Liver (tissue), 9 donors: ENCODE data around the gene SIL1. TPM values are rescaled to one million over a fixed set of nuclear protein-coding genes. Genes with fewer than 3 reads are reported as not detected.
"Not testable (repeated sequence)": the region's sequence is repeated elsewhere in the genome, so short reads cannot be mapped to it uniquely, and the experiment has no call there.

Source experiments
- DNase-seq: peaks from one replicate; pipeline ENCODE4 v3.0.0-alpha.2; 2017; ENCODE audit warnings: low spot score
- H3K27ac ChIP-seq, 2 donors: one replicate each; pipeline ENCODE4 v1.7.0; 2013; ENCODE audit warnings: inconsistent platforms in 2 of 2, low read length in 2 of 2, control low read depth in 1 of 2, low read depth in 1 of 2, mild to moderate bottlenecking in 1 of 2
- H3K27me3 ChIP-seq, 4 donors: one replicate each; pipeline versions ENCODE4 v1.6.1 to v1.7.0; 2013; ENCODE audit warnings: low read length in 3 of 4, inconsistent platforms in 1 of 4, mild to moderate bottlenecking in 1 of 4, moderate library complexity in 1 of 4; ENCODE audit not compliant: control insufficient read depth in 4 of 4, insufficient read depth in 4 of 4
- H3K36me3 ChIP-seq, 4 donors: one replicate each; pipeline versions ENCODE4 v1.6.1 to v1.7.0; 2013; ENCODE audit warnings: low read length in 3 of 4, mild to moderate bottlenecking in 3 of 4, low read depth in 1 of 4, moderate library complexity in 1 of 4; ENCODE audit not compliant: control insufficient read depth in 4 of 4, insufficient read depth in 3 of 4
- H3K4me1 ChIP-seq, 4 donors: one replicate each; pipeline versions ENCODE4 v1.6.1 to v1.7.0; 2013; ENCODE audit warnings: low read length in 3 of 4, mild to moderate bottlenecking in 3 of 4, moderate library complexity in 1 of 4; ENCODE audit not compliant: control insufficient read depth in 4 of 4, insufficient read depth in 4 of 4
- H3K4me3 ChIP-seq, 3 donors: one replicate each; pipeline versions ENCODE4 v1.6.1 to v1.7.0; 2013; ENCODE audit warnings: low read length in 3 of 3, control low read depth in 1 of 3, low read depth in 1 of 3, mild to moderate bottlenecking in 1 of 3
- H3K9ac ChIP-seq, 2 donors: one replicate each; pipeline ENCODE4 v1.7.0; 2013; ENCODE audit warnings: low read length in 2 of 2, mild to moderate bottlenecking in 2 of 2, moderate library complexity in 2 of 2, control low read depth in 1 of 2, low read depth in 1 of 2
- H3K9me3 ChIP-seq, 4 donors: one replicate each; pipeline versions ENCODE4 v1.6.1 to v1.7.0; 2013; ENCODE audit warnings: low read length in 3 of 4; ENCODE audit not compliant: control insufficient read depth in 4 of 4
- ATF3 ChIP-seq: IDR thresholded peaks from 2 replicates; pipeline ENCODE4 v1.6.1; 2016; ENCODE audit warnings: antibody characterized with exemption
- EGR1 ChIP-seq, 2 donors: IDR thresholded peaks; 2 replicates each; pipeline ENCODE4 v1.6.1; 2016 to 2018; ENCODE audit warnings: antibody characterized with exemption in 2 of 2, low read depth in 2 of 2
- FOXA1 ChIP-seq: IDR thresholded peaks from 2 replicates; pipeline ENCODE4 v1.6.1; 2016; ENCODE audit warnings: antibody characterized with exemption
- FOXA2 ChIP-seq: IDR thresholded peaks from 2 replicates; pipeline ENCODE4 v1.6.1; 2016; ENCODE audit warnings: antibody characterized with exemption
- GABPA ChIP-seq, 2 donors: IDR thresholded peaks in 1 of 2; conservative IDR thresholded peaks in 1 of 2; 2 replicates each; pipeline ENCODE4 v1.6.1; 2016; ENCODE audit warnings: antibody characterized with exemption in 2 of 2, mild to moderate bottlenecking in 1 of 2, moderate library complexity in 1 of 2
- HNF4A ChIP-seq, 2 donors: conservative IDR thresholded peaks; 2 replicates each; pipeline ENCODE4 v1.6.1; 2016; ENCODE audit warnings: antibody characterized with exemption in 2 of 2, mild to moderate bottlenecking in 2 of 2
- HNF4G ChIP-seq: IDR thresholded peaks from 2 replicates; pipeline ENCODE4 v1.6.1; 2016; ENCODE audit warnings: antibody characterized with exemption
- JUND ChIP-seq, 2 donors: IDR thresholded peaks; 2 replicates each; pipeline ENCODE4 v1.6.1; 2016; ENCODE audit warnings: antibody characterized with exemption in 2 of 2
- NR2F2 ChIP-seq: IDR thresholded peaks from 2 replicates; pipeline ENCODE4 v1.6.1; 2016; ENCODE audit warnings: antibody characterized with exemption
- RAD21 ChIP-seq, 2 donors: IDR thresholded peaks; 2 replicates each; pipeline ENCODE4 v1.6.1; 2016; ENCODE audit warnings: antibody characterized with exemption in 2 of 2, mild to moderate bottlenecking in 2 of 2
- RXRA ChIP-seq, 2 donors: IDR thresholded peaks; 2 replicates each; pipeline ENCODE4 v1.6.1; 2017 to 2018; ENCODE audit warnings: antibody characterized with exemption in 2 of 2, mild to moderate bottlenecking in 1 of 2
- SP1 ChIP-seq: IDR thresholded peaks from 2 replicates; pipeline ENCODE4 v1.6.1; 2018; ENCODE audit warnings: antibody characterized with exemption, mild to moderate bottlenecking
- TAF1 ChIP-seq: conservative IDR thresholded peaks from 2 replicates; pipeline ENCODE4 v1.6.1; 2016; ENCODE audit warnings: antibody characterized with exemption, mild to moderate bottlenecking
- YY1 ChIP-seq: IDR thresholded peaks from 2 replicates; pipeline ENCODE4 v1.6.1; 2016; ENCODE audit warnings: antibody characterized with exemption, mild to moderate bottlenecking
- WGBS: extraction: QIAGEN DNeasy Blood & Tissue Kit; methylation state at CpG from one replicate; pipeline ENCODE4 v1.1.7; 2013; 5-methylcytosine and 5-hydroxymethylcytosine counted together
- polyA plus RNA-seq, 2 donors: library from polyadenylated mRNA; stranded (reverse) in 1 of 2; unstranded in 1 of 2; fragments of 200-250 nt in 1 of 2; fragments of >200 nt in 1 of 2; fragmentation: Nextera tagmentation in 1 of 2; extraction: Ambion mirVana in 1 of 2; gene quantifications; one replicate each; pipeline versions ENCODE4 v1.2.1 to v1.2.3, GENCODE V29; 2013 to 2015
- total RNA-seq, 2 donors: library from RNA; depleted of rRNA; stranded (reverse); fragments of >200 nt; gene quantifications; one replicate each; pipeline ENCODE4 v1.2.3, GENCODE V29; 2014
- TF ChIP-seq, protein P1 (sequence below): fragments of 150-350 bp; IDR thresholded peaks from 2 replicates; pipeline ENCODE4 v1.5.1; 2017; ENCODE audit warnings: improper control_type of control experiment, low read depth, low read length; ENCODE audit not compliant: missing input control
- TF ChIP-seq, protein P2 (sequence below): IDR thresholded peaks from 2 replicates; pipeline ENCODE4 v1.6.1; 2016; ENCODE audit warnings: antibody characterized with exemption
- TF ChIP-seq, protein P3 (sequence below): IDR thresholded peaks from 2 replicates; pipeline ENCODE4 v1.6.1; 2016; ENCODE audit warnings: antibody characterized with exemption
- donor health status: healthy.
- donor health status: healthy.
- donor health status: healthy.
- donor health status: healthy.
- donor health status: healthy.

The SIL1 gene
- total and polyA plus RNA-seq, 4 donors: 38.1 to 95.1 (median 76.2) TPM

DNA sequence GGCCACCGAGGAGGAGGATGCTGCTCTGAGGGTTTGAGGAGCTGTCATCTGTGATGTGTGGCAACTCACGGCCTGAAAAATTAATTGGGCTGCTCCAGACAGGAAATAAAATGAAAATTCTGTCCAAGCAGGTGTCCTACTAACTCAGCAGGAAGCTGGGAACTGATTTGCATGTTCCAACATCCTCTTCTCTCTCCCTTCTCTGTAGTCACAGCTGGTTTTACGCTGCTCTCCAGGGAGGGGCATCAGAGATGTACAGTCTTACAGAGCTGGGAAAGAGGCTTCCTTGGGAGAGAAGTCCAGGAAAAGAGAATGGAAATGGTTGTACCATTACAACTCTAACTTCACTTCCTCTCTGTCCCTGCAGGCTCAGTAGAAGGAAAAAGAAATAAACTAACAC, 24.2 kb upstream of the SIL1 start:
- Histone ChIP-seq H3K27ac (no peak overlapping the region), H3K4me3 (no peak overlapping the region), H3K4me1 (no peaks in the 10 kb centered on the region), H3K9me3 (no peaks in the 10 kb centered on the region), H3K27me3 (no peaks in the 10 kb centered on the region), H3K36me3 (no peaks in the 10 kb centered on the region), H3K9ac (no peak overlapping the region)
- DNase-seq: no peak
- WGBS: 59% methylated on average over 3 of the region's 3 CpGs
- no peak for TF ChIP-seq RXRA (IDR thresholded peaks at IDR 0.05)
- no peak for TF ChIP-seq RAD21 (IDR thresholded peaks at IDR 0.05)
- TF ChIP-seq YY1: no peak
- TF ChIP-seq HNF4G: no peak
- no peak for TF ChIP-seq FOXA2
- TF ChIP-seq, protein P1, sequence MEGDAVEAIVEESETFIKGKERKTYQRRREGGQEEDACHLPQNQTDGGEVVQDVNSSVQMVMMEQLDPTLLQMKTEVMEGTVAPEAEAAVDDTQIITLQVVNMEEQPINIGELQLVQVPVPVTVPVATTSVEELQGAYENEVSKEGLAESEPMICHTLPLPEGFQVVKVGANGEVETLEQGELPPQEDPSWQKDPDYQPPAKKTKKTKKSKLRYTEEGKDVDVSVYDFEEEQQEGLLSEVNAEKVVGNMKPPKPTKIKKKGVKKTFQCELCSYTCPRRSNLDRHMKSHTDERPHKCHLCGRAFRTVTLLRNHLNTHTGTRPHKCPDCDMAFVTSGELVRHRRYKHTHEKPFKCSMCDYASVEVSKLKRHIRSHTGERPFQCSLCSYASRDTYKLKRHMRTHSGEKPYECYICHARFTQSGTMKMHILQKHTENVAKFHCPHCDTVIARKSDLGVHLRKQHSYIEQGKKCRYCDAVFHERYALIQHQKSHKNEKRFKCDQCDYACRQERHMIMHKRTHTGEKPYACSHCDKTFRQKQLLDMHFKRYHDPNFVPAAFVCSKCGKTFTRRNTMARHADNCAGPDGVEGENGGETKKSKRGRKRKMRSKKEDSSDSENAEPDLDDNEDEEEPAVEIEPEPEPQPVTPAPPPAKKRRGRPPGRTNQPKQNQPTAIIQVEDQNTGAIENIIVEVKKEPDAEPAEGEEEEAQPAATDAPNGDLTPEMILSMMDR: no peak
- no peak for TF ChIP-seq HNF4A (conservative IDR thresholded peaks at IDR 0.05)
- TF ChIP-seq EGR1 (IDR thresholded peaks at IDR 0.05; ENCODE audit: low read depth in 2 of 2): no peak
- no peak for TF ChIP-seq SP1
- TF ChIP-seq, protein P2, sequence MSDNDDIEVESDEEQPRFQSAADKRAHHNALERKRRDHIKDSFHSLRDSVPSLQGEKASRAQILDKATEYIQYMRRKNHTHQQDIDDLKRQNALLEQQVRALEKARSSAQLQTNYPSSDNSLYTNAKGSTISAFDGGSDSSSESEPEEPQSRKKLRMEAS: no peak
- TF ChIP-seq JUND (IDR thresholded peaks at IDR 0.05): no peak
- no peak for TF ChIP-seq FOXA1
- no peak for TF ChIP-seq NR2F2
- no peak for TF ChIP-seq GABPA (IDR thresholded peaks at IDR 0.05 in 1 of 2, conservative IDR thresholded peaks at IDR 0.05 in 1 of 2)
- no peak for TF ChIP-seq TAF1
- TF ChIP-seq ATF3: no peak
- TF ChIP-seq, protein P3, sequence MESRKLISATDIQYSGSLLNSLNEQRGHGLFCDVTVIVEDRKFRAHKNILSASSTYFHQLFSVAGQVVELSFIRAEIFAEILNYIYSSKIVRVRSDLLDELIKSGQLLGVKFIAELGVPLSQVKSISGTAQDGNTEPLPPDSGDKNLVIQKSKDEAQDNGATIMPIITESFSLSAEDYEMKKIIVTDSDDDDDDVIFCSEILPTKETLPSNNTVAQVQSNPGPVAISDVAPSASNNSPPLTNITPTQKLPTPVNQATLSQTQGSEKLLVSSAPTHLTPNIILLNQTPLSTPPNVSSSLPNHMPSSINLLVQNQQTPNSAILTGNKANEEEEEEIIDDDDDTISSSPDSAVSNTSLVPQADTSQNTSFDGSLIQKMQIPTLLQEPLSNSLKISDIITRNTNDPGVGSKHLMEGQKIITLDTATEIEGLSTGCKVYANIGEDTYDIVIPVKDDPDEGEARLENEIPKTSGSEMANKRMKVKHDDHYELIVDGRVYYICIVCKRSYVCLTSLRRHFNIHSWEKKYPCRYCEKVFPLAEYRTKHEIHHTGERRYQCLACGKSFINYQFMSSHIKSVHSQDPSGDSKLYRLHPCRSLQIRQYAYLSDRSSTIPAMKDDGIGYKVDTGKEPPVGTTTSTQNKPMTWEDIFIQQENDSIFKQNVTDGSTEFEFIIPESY: no peak

DNA sequence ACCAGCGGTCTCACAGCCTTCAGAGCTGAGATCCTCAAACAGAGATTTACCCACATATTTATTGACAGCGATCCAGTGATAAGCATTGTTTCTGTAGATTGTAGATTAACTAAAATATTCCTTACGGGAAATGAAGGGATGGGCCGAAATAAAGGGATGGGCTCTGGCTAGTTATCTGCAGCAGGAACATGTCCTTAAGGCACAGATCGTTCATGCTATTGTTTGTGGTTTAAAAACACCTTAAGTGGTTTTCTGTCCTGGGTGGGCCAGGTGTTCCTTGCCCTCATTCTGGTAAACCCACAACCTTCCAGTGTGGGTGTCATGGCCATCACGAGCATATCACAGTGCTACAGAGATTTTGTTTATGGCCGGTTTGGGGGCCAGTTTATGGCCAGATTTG, 19.9 kb upstream of the SIL1 start:
- not testable (repeated sequence) for H3K4me3 ChIP-seq, H3K4me1 ChIP-seq, H3K9me3 ChIP-seq, H3K9ac ChIP-seq, H3K36me3 ChIP-seq, DNase-seq, H3K27ac ChIP-seq, H3K27me3 ChIP-seq
- WGBS: 96% methylated on average over 7 of the region's 7 CpGs
